AG08396 (cell line): ENCODE measurements around the gene SNCB.
"Not testable (repeated sequence)": the region's sequence is repeated elsewhere in the genome, so short reads cannot be mapped to it uniquely, and the experiment has no call there.

Source experiments
- DNase-seq: peaks from one replicate; pipeline ENCODE4 v3.0.0; 2012; ENCODE audit warnings: low spot score, mixed read lengths

SNCB gene

DNA sequence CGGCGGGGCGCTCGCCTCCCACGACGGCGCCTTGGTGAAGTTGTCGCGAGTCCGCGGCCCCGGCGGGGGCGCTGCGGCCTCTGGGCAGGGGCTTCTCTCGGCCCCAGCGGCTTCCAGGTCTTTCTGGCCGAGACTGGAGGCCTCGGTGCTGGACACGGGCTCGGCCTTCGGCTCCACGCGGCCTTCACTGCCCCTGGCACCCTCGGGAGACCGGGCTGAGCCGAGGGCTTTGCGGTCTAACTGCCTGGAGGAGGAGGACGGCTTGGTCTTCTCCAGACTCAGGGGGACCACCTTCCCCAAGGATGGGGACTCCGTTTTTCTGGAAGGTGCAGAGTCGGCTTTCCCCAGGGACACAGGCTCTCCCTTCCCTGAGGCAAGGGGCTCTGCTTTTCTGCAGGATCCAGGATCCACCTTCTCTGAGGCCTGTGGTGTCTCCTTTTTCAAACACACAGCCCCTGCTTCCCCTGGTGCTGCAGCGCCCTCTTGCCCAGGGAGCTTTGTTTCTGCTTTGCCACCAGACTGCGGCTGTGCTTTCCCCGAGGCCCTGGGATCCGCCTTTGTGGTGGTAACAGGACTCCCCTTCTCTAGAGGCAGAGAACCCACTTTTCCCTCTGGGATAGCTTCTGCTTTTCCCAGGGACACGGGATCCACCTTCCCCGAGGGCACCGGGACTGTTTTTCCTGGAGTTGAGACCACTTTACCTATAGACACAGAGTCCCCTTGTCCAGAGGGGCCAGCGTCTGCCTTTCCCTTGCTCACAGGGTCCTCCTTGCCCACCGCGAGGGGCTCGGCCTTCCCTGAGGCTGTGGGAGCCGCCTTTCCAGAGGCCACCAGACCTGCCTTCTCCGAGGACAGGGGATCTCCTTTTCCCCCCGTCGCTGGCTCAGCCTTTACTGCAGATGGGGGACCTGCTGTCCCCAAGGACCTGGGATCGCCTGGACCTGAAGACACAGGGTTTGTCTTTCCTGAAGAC, 32.6 kb downstream of the SNCB start:
- no peak for DNase-seq

DNA sequence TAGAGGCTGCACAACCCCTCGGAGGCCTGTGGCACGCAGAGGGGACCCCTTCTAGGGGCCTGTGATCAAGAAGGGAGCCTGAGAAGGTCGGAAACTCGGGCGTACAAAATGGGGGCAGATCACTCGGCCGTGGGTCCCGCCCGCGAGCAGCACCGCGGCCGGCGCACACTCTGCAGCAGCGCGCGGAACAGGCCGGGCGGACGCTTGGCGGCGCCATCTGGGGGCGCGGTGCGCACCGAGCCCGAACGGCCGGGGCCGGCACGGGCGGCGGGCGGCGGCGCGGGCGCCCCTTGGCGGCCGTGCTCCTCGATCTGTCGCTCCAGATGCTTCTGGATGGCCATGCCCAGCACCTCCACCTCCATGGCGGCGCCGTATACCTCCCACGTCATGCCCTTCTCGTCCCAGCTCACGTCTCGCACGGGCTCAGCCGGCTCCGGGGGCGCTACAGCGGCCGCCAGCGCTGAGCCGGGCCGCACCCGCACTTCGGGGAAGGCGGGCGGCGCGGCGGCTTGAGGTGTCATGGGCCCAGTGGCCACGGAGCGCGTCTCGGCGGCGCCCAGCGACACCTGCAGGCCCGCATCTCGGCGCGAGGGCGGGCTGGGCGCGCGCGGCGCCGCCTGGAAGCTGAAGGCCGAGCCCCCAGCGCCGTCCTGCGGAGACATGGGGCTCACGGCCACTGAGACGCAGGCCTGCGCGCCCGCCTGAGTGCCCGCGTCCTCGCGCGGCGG, 33.5 kb downstream of the SNCB start:
- peak; percentile 50 for DNase-seq

DNA sequence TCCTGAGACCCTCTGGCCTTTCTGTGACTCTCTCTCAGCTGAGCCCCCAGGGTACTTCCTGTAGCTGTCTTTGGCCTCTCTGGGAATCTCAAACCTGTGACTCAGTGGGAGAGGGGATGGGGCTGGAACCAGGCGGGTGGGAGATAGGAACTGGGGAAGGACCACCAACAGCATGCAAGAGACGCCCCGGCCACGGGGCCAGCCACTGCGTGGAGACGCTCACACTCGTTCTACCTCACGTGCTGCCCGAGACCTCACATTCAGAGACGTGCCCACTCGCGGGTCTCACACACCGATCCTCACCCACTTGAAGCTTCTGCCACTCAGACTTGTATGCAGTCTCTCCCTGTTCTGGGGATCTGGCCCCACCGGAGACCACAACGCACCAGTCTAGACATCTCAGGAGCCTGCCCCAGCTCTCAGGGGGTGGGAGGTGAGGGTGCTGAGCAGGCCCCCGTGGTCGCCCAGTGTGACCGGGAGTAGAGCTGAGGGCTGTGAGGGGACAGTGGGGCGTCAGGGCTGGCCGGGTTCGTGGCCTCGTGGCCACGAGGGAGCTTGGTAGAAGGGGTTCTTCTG, 34.2 kb downstream of the SNCB start:
- no peak for DNase-seq

DNA sequence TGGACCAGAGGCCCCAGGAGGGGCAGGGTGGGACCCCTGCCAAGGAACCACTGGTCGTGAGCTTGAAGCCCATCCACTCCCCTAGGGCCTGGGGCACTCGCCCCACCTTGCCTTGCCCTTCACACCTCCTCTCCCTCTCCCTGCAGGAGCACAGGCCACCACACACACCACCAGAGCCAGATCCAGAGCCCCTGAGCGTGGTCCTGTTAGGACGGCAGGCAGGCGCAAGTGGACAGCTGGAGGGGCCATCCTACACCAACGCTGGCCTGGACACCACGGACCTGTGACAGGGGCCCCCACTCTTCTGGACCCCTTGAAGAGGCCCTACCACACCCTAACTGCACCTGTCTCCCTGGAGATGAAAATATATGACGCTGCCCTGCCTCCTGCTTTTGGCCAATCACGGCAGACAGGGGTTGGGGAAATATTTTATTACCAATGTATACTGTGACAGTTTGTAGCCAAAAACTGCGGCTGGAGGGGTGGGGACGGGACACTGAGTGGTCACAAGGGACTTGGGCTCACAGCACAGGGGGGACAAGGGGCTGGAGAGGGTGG, 34.9 kb downstream of the SNCB start:
- no peak for DNase-seq

DNA sequence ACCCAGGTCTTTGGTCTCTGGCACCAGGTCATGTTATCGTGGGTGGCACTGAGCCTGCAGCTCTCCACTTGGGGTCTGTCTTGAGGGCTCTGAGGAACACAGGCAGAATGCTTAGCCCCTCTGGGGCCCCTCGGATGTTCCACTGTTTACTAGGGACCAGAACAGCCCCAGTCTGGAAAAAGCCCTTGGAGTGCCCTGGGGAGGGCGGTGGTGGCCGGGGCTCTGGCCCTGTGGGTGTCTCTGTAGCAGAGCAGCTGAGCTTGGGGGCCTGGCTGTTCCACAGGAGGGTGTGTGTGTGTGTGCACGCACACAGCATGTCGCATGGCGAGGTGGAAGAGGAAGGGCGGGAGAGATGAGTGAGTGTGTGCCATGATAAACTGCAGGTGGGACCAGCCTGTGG, 35.8 kb downstream of the SNCB start:
- DNase-seq = no peak

DNA sequence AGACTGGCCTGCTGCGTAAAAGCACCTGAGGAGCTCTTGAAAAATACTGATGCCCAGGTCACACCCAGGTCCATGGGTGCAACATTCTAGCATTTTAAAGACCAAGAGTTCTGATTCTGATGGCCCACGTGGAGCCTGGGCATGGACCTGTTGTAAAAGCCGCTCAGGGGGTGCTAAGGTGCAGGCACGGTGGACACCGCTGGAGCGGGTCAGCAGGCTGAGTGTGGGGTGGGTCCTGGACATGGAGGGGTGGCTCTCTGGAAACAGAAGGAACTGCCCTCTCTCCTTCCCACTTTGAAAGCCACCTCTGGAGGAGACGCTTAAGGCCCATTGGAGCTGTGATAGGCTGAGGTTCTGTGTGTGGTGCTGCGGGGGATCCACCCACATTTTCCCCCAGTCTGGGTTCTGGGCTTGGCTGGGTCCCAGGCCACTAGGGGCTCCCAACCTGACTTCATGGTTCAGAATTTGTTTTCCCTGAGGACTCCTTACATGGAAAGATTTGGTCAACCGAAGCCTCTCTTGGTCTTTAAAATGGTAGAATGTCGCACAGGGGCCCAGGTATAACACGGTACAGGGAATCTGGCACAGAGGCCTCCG, 37.0 kb downstream of the SNCB start:
- DNase-seq = no peak

DNA sequence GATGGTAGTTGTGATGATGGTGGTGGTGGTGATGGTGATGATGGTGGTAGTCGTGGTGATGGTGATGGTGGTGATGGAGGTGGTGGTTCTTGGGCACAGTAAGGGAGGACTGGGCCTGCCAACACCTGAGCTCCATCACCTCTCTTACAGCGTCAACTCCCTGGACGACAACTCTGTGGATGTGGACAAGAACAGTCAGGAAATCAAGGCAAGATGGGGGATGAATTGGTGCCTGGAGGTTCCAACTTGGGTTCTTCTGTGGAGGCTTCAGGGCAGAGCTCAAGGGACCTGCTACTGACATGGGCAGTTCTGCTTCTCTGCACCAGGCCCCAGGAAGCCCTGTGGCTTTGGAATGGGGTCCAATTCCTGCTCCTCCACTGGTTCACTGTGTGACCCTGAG, 37.8 kb downstream of the SNCB start:
- no peak for DNase-seq

DNA sequence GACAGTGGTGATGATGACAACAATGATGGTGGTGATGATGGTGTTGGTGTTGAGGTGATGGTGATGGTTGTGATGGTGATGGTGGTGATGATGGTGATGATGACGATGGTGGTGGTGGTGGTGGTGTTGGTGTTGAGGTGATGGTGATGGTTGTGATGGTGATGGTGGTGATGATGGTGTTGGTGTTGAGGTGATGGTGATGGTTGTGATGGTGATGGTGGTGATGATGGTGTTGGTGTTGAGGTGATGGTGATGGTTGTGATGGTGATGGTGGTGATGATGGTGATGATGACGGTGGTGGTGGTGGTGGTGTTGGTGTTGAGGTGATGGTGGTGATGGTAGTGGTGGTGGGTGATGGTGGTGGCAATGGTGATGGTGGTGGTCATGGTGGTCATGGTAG, 38.7 kb downstream of the SNCB start:
- not testable (repeated sequence) for DNase-seq

DNA sequence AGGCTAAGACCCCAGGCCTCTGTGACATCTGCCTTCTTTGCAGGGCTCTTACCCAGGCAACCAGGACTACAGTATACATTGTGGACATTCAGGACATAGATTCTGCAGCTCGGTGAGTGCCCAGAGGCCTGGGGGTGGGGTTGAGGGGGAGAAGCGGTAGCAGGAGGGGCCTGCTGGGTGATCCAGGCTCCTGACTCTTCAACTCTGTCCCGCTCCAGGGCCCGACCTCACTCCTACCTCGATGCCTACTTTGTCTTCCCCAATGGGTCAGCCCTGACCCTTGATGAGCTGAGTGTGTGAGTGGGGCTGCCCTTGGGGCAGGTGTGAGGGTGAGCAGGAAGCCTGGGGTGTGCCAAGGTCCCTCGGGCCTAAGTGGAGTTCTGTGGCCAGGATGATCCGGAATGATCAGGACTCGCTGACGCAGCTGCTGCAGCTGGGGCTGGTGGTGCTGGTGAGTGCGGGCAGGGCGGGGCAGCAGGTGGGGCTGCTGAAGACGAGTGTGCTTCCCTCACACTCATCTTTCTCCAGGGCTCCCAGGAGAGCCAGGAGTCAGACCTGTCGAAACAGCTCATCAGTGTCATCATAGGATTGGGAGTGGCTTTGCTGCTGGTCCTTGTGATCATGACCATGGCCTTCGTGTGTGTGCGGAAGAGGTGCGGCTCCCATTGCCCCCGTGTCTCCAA, 40.2 kb downstream of the SNCB start:
- DNase-seq = no peak

DNA sequence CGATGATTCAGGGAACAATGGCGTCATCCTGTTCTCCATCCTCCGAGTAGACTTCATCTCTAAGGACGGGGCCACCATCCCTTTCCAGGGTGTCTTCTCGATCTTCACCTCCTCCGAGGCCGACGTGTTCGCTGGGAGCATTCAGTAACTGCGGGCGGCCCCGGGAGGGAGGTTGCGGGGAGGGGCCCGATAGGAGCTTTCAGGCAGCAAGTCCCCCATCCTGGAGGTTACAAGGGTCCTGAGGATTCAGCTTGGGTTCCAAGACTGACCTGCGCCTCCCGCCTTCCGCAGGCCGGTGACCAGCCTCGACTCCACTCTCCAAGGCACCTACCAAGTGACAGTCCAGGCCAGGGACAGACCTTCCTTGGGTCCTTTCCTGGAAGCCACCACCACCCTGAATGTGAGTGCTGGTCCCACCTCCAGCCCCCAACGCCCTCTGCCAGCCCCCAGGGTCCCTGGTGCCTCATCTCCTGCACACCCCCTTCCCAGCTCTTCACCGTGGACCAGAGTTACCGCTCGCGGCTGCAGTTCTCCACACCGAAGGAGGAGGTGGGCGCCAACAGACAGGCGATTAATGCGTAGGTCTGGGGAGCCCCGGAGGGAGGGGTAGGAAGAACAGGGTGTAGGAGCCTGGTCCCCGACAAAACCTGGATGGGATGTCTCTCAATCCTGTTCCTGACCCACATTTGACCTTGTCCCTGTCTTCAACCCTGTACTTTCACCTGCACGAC, 41.1 kb downstream of the SNCB start:
- no peak for DNase-seq

DNA sequence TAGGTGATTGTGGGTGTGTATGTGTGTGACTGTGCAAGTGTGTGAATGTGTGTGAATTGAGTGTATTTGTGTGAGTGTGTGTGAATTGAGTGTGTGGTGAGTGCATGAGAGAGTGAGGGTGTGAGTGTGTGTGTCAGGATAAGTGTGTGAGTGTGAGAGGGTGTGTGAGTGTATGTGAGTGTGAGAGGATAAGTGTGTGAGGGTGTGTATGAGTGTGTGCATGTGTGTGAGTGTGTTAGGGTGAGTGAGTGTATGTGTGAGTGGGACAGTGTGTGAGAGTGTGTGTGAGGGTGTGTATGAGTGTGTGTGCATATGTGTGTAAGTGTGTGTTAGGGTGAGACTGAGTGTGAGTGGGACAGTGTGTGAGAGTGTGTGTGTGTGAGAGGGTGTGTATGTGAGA, 42.0 kb downstream of the SNCB start:
- DNase-seq = no peak

DNA sequence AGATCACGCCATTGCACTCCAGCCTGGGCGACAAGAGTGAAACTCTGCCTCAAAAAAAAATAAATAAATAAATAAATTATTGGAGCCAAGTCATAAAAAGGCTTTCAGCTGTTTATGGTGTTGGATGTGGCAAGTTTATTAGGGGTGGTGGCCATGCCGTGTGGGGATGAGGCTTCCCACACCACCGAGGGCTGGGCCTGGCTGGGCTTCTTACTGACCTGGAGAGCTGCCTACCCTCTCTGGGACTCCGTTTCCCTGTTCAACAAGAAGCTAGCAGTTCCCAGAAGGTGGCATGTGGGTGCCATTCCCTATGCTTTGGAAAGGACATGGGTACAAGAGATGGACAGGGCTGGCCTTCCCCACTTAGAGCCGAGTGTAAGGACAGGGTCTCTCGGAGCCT, 42.9 kb downstream of the SNCB start:
- DNase-seq = no peak

DNA sequence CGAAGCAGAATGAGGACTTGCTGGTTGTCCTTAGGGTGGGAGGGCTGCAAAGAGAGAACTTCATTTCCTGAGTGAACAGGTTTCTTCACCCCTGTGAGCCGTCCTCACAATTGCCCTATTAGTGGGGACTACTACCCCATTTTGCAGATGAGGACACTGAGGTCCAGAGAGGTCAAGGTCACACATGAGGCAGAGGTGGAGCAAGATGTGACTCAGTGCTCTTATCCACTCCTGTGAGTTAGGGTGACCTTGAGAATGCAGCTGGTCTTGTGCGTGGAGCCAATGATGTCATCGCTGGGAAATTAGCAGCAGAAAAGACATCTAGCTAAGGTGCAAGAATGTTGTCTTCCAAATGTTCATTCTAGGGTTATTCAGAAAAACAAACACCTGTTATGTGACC, 47.3 kb downstream of the SNCB start:
- no peak for DNase-seq

DNA sequence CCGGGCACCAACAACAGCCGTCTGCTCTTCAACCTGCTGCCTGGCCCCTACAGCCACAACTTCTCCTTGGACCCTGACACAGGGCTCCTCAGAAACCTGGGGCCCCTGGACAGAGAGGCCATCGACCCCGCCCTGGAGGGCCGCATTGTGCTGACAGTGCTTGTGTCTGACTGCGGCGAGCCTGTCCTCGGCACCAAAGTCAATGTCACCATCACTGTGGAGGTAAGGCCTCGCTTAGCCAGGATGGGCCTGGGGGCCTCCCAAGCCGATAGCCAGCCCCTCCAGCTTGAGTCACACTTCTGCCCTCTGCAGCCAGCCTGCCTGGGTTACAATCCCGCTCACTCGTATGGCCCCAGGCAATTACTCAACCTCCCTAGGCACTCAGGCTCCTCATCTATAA, 49.0 kb downstream of the SNCB start:
- no peak for DNase-seq

DNA sequence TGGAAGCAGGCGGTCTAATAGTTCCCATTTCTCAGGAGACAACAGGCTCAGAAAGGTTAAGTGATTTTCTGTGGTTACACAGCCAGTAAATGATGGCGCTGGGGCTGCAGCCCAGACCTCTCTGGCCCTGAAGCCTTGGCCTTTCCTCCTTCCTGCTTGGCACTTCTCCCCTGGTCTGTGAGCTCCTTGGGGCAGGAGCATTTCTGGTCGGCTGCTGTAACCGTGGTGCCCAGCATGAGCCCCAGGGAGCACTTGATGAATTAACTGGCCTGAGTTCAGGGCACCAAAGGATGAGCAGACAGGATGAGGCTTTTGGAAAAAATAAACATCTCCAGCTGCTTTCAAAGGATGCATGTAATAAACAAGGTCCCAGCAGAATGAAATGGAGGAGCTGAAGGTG, 51.0 kb downstream of the SNCB start:
- no peak for DNase-seq

DNA sequence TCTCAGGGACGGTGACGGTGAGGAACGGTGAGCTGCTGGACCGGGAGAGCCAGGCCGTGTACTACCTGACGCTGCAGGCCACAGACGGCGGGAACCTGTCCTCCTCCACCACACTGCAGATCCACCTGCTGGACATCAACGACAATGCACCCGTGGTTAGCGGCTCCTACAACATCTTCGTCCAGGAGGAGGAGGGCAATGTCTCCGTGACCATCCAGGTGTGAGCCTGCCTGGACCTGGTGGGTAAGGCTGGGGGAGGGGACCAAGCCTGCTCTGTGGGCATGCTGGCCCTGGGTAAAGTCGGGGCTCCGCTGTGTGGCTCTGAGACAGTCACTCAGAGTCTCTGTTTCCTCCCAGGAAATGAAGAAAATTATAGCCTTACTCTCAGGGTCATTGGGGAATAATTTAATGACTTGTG, 51.9 kb downstream of the SNCB start:
- peak; percentile 67 for DNase-seq

DNA sequence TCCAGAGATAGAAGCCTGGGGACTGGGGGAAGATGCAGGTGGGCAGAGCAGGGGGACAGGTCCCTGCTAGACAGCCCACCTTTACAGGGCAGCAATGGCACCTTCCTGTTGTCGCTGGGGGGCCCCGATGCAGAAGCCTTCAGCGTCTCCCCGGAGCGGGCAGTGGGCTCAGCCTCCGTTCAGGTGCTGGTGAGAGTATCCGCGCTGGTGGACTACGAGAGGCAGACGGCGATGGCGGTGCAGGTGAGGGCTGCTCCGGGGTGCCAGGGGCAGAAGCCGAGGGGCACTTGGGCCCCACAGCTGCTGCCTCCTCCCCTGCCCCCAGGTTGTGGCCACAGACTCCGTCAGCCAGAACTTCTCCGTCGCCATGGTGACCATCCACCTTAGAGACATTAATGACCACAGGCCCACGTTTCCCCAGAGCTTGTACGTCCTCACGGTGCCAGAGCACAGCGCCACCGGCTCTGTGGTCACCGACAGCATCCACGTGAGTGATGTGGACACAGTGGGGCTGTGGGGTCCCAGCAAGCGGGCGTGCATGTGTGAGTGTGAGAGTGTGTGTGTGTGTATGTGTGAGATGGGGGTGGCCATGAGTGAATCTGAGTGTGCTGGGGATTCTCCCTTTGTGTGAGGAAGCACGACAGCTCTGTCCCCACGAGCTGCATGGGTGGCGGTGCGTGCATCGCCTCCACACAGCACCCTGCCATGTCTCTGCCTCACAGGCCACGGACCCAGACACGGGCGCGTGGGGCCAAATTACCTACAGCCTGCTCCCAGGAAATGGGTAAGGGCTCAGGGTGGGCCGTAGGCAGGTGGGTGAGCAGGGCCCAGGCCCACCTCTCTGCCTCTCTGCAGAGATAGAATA, 52.8 kb downstream of the SNCB start:
- no peak for DNase-seq

DNA sequence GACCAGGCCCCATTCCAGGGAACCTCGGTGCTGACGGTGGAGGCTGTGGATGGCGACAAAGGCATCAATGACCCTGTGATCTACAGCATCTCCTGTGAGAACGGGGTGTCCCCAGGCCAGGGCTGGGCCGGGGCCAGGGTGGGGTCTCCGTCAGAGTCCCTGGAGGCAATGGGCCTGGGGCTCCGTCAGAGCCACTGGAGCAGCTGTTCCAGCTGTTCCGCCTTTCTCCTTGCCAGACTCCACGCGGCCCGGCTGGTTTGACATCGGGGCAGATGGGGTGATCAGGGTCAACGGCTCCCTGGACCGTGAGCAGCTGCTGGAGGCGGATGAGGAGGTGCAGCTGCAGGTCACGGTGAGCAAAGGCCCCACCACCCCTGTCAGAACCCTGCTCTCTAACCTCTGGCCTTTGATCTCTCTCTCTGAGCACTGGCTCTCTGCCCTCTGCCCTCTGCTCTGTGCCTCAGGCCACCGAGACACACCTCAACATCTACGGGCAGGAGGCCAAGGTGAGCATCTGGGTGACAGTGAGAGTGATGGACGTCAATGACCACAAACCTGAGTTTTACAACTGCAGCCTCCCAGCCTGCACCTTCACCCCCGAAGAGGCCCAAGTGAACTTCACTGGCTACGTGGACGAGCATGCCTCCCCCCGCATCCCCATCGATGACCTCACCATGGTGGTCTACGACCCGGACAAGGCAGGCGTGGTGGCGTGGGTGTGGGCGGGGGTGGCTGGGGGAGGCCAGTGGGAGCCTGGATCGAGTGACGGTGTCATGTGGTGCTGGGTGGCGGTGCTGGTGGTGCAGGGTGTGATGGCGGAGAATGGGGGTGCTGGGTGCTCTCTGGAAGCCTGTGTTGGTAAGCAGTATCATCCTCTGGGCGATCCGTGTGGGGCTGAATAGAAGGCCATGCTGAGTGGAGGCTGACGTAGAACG, 54.6 kb downstream of the SNCB start:
- no peak for DNase-seq

DNA sequence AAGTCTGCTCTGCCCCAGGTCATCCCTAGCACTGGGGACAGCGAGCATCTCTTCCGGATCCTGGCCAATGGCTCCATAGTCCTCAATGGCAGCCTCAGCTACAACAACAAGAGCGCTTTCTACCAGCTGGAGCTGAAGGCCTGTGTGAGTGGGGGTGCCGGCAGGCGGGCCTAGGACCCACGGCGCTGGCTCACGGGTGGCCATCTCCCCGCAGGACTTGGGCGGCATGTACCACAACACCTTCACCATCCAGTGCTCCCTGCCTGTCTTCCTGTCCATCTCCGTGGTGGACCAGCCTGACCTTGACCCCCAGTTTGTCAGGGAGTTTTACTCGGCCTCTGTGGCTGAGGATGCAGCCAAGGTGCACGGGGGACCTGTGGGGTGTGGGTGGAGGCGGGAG, 55.3 kb downstream of the SNCB start:
- no peak for DNase-seq
